SU-DHL-6 (cell line): ENCODE data around the gene PRXL2B.
"Not testable (repeated sequence)": the region's sequence is repeated elsewhere in the genome, so short reads cannot be mapped to it uniquely, and the experiment has no call there.

Experiments used
- H2AFZ ChIP-seq: fragments of 200-600 bp; sonication (generic); 2 replicates; pipeline ENCODE4 v1.6.1; 2014; ENCODE audit warnings: low read depth, mild to moderate bottlenecking, moderate library complexity, mixed read lengths, antibody characterized with exemption, low read length; ENCODE audit not compliant: severe bottlenecking
- H3F3A ChIP-seq: fragments of 200-600 bp; shearing (Covaris generic); 2 replicates; pipeline ENCODE4 v1.6.0; 2016; ENCODE audit warnings: antibody characterized with exemption, mild to moderate bottlenecking; ENCODE audit not compliant: insufficient read depth
- H3K27ac ChIP-seq: fragments of 200-600 bp; sonication (generic); 2 replicates; pipeline ENCODE4 v1.5.1; 2016; ENCODE audit warnings: low read depth, mild to moderate bottlenecking, low read length, moderate library complexity, mixed read lengths
- H3K27me3 ChIP-seq: fragments of 200-600 bp; sonication (generic), shearing (Covaris generic); 2 replicates; pipeline ENCODE4 v1.6.0; 2014; ENCODE audit warnings: mild to moderate bottlenecking, low read length
- H3K36me3 ChIP-seq: fragments of 200-600 bp; sonication (generic); 2 replicates; pipeline ENCODE4 v1.6.1; 2014; ENCODE audit warnings: mild to moderate bottlenecking, low read length, mixed read lengths
- H3K4me2 ChIP-seq: fragments of 300-600, 200-600 bp; shearing (Covaris generic), sonication (generic); 2 replicates; pipeline ENCODE4 v1.6.0; 2014; ENCODE audit warnings: low read length, low read depth, mild to moderate bottlenecking; ENCODE audit not compliant: poor library complexity, severe bottlenecking
- H3K4me3 ChIP-seq: fragments of 200-600 bp; sonication (generic); 2 replicates; pipeline ENCODE4 v1.5.1; 2014; ENCODE audit warnings: antibody characterized with exemption, low read length, mild to moderate bottlenecking, mixed read lengths; ENCODE audit not compliant: insufficient read depth, poor library complexity, severe bottlenecking
- H3K79me2 ChIP-seq: fragments of 200-600 bp; sonication (generic); 2 replicates; pipeline ENCODE4 v1.6.1; 2014; ENCODE audit warnings: mild to moderate bottlenecking, low read length, moderate library complexity; ENCODE audit not compliant: insufficient read depth
- H3K9ac ChIP-seq: fragments of 200-600 bp; sonication (generic); 2 replicates; pipeline ENCODE4 v1.7.0; 2014; ENCODE audit warnings: mild to moderate bottlenecking, low read length
- H3K9me2 ChIP-seq: fragments of 200-600 bp; sonication (generic); replicated peaks from 2 replicates; pipeline ENCODE4 v1.6.1; 2014; ENCODE audit warnings: low read length; ENCODE audit not compliant: insufficient read depth
- H3K9me3 ChIP-seq: fragments of 200-600 bp; sonication (generic); 2 replicates; pipeline ENCODE4 v1.6.1; 2014; ENCODE audit warnings: low read length, mixed read lengths; ENCODE audit not compliant: insufficient read depth
- H4K20me1 ChIP-seq: fragments of 200-600 bp; sonication (generic); 2 replicates; pipeline ENCODE4 v1.6.1; 2014; ENCODE audit warnings: low read depth, mild to moderate bottlenecking, antibody characterized with exemption, low read length, moderate library complexity, mixed read lengths
- EZH2phosphoT487 ChIP-seq: fragments of 200-600 bp; sonication (generic), shearing (Covaris generic); conservative IDR thresholded peaks from 2 replicates; pipeline ENCODE4 v1.6.1; 2018; ENCODE audit warnings: mild to moderate bottlenecking, antibody characterized with exemption, low read length, moderate library complexity, mixed read lengths
- TF ChIP-seq, protein P1 (sequence below): fragments of 200-600 bp; sonication (generic); IDR thresholded peaks from one replicate; pipeline ENCODE4 v1.5.1; 2017; ENCODE audit warnings: antibody characterized with exemption, mild to moderate bottlenecking, low read length, moderate library complexity; ENCODE audit not compliant: insufficient read depth, poor library complexity, severe bottlenecking

Gene PRXL2B

DNA sequence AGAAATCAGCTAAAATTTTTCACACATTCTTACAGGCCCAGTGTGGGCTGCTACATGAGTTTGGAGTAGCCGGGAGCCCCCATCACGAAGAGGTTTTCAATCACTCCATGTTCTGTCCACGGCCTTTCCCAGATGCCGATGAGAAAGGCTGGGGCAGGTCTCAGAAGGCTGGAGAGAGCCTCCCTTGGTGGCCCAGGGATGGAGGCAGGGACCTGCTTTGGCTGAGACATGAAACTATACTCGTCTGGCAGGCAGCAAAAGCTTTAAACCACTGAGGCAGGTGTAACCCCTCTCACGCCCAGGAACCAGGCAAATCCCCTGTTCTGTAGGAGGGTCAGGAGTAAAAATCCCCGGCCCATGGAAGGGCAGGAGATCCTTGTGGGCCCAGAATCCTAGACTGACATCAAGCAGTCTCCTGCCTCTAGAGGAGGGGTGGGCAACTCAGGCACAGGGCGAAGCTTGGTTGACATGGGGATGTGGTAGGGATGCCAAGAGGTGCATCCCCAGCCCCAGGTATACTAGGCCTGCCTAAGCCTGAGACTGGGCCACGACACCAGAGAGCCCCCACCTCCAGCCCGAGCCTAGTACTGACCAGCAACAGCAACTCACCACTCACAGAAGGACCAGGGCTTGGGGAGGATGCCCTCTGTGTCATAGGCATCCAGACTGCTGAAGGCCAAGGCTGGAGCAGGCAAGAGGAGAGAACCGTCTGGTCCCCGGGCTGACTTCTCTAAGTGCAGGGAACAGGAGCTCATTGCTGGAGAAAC is 37.2 kb downstream of the PRXL2B start:
- H3F3A ChIP-seq = no peaks in the 10 kb centered on the region
- H3K9ac ChIP-seq = no peak overlapping the region
- no peaks in the 10 kb centered on the region for H3K27me3 ChIP-seq
- H3K36me3 ChIP-seq = no peaks in the 10 kb centered on the region
- H2AFZ ChIP-seq = no peak overlapping the region
- H3K9me3 ChIP-seq = no peaks in the 10 kb centered on the region
- H4K20me1 ChIP-seq = no peaks in the 10 kb centered on the region
- H3K4me2 ChIP-seq = no peak overlapping the region
- H3K4me3 ChIP-seq = no peak overlapping the region
- H3K79me2 ChIP-seq = no peaks in the 10 kb centered on the region
- no peak for TF ChIP-seq EZH2phosphoT487
- TF ChIP-seq, protein P1, sequence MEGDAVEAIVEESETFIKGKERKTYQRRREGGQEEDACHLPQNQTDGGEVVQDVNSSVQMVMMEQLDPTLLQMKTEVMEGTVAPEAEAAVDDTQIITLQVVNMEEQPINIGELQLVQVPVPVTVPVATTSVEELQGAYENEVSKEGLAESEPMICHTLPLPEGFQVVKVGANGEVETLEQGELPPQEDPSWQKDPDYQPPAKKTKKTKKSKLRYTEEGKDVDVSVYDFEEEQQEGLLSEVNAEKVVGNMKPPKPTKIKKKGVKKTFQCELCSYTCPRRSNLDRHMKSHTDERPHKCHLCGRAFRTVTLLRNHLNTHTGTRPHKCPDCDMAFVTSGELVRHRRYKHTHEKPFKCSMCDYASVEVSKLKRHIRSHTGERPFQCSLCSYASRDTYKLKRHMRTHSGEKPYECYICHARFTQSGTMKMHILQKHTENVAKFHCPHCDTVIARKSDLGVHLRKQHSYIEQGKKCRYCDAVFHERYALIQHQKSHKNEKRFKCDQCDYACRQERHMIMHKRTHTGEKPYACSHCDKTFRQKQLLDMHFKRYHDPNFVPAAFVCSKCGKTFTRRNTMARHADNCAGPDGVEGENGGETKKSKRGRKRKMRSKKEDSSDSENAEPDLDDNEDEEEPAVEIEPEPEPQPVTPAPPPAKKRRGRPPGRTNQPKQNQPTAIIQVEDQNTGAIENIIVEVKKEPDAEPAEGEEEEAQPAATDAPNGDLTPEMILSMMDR = no peak
- H3K27ac ChIP-seq = no peak overlapping the region
- no peaks in the 10 kb centered on the region for H3K9me2 ChIP-seq

DNA sequence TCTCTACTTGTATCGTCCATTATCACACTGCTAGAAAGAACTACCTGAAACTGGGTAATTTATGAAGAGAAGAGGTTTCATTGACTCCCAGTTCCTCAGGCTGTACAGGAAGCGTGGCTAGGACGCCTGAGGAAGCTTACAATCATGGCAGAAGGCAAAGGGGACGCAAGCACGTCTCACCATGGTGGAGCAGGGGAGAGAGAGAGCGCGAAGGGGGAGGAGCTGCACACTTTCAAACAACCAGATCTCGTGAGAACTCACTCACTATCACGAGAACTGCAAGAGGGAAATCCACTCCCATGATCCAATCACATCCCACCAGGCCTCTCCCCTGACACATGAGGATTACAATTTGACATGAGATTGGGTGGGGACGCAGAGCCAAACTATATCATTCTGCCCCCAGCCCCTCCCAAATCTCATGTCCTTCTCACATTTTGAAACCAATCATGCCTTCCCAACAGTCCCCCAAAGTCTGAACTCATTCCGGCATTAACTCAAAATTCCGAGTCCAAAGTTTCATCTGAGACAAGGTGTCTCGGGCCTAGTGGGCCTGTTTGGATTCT is 38.2 kb downstream of the PRXL2B start:
- H4K20me1 ChIP-seq = no peaks in the 10 kb centered on the region
- no peak overlapping the region for H3K4me2 ChIP-seq
- no peak overlapping the region for H3K4me3 ChIP-seq
- H3K9ac ChIP-seq = no peak overlapping the region
- no peak overlapping the region for H2AFZ ChIP-seq
- no peaks in the 10 kb centered on the region for H3K9me2 ChIP-seq
- no peaks in the 10 kb centered on the region for H3K79me2 ChIP-seq
- H3K9me3 ChIP-seq = no peaks in the 10 kb centered on the region
- no peaks in the 10 kb centered on the region for H3K27me3 ChIP-seq
- H3K36me3 ChIP-seq = no peaks in the 10 kb centered on the region
- no peak overlapping the region for H3K27ac ChIP-seq
- no peaks in the 10 kb centered on the region for H3F3A ChIP-seq
- TF ChIP-seq, protein P1 = no peak
- no peak for TF ChIP-seq EZH2phosphoT487

DNA sequence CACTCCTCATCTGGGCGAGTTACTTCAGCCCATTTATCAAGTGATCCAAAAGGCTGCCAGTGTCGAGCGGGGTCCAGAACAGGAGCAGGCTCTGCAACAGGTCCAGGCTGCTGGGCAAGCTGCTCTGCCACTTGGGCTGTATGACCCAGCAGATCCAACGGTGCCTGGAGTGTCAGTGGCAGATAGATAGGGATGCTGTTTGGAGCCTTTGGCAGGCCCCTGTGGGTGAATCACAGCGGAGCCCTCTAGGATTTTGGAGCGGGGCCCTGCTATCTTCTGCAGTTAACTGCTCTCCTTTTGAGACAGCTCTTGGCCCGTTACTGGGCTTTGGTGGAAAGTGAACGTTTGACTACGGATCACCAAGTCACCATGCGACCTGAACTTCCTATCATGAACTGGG is 38.7 kb downstream of the PRXL2B start:
- no peak overlapping the region for H3K4me2 ChIP-seq
- no peak overlapping the region for H2AFZ ChIP-seq
- no peaks in the 10 kb centered on the region for H4K20me1 ChIP-seq

DNA sequence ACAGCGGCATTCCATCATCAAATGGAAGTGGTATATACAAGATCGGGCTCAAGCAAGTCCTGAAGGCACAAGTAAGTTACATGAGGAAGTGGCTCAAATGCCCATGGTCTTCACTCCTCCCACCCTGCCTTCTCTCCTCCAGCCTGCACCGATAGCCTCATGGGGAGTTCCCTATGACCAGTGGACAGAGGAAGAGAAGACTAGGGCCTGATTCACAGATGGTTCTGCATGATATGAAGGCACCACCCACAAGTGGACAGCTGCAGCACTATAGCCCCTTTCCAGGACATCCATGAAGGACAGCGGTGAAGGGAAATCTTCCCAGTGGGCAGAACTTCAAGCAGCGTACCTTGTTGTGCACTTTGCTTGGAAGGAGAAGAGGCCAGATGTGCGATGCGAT is 39.2 kb downstream of the PRXL2B start:
- not testable (repeated sequence) for H3K9me2 ChIP-seq, H4K20me1 ChIP-seq, H3K9me3 ChIP-seq, H3K27ac ChIP-seq, H3K9ac ChIP-seq, H3K4me3 ChIP-seq, H3K27me3 ChIP-seq, H3F3A ChIP-seq, H3K36me3 ChIP-seq, H3K4me2 ChIP-seq, H2AFZ ChIP-seq, H3K79me2 ChIP-seq

More for the DNA sequence above, 38.7 kb downstream of the PRXL2B start:
- TF ChIP-seq, protein P1 = no peak
- no peak for TF ChIP-seq EZH2phosphoT487
- Histone ChIP-seq H3K27ac (no peak overlapping the region), H3K27me3 (no peaks in the 10 kb centered on the region), H3K4me3 (no peak overlapping the region), H3K9me3 (no peaks in the 10 kb centered on the region), H3K9ac (no peak overlapping the region), H3K36me3 (no peaks in the 10 kb centered on the region), H3K79me2 (no peaks in the 10 kb centered on the region), H3F3A (no peaks in the 10 kb centered on the region), H3K9me2 (no peaks in the 10 kb centered on the region)
